Measurements from ENCODE around the gene RSAD2.
"Not testable (repeated sequence)": the region's sequence is repeated elsewhere in the genome, so short reads cannot be mapped to it uniquely, and the experiment has no call there.

Gene RSAD2

GRCh38 chr2:6864923-6865345, 12.6 kb upstream of the RSAD2 start:
- no peak for DNase-seq

- peak; percentile 87 for DNase-seq
Measured at GRCh38 chr2:6865346-6866274, 12.0 kb upstream of the RSAD2 start, which contains the start of gene CMPK2. CMPK2 (minus strand) TSS chr2:6865907; CDS start chr2:6865696, 211 bp downstream.

GRCh38 chr2:6866275-6866671, 11.3 kb upstream of the RSAD2 start:
- peak; percentile 67 for DNase-seq

GRCh38 chr2:6866982-6867381, 10.6 kb upstream of the RSAD2 start:
- no peak for DNase-seq

- no peak for DNase-seq
Measured at GRCh38 chr2:6872394-6872793, 5.2 kb upstream of the RSAD2 start.

- no peak for DNase-seq
Measured at GRCh38 chr2:6874032-6874431, 3.5 kb upstream of the RSAD2 start.

GRCh38 chr2:6876309-6876708, 1.3 kb upstream of the RSAD2 start:
- DNase-seq = no peak

- DNase-seq = no peak
Measured at GRCh38 chr2:6878549-6878948, 972 bp downstream of the RSAD2 start.

- DNase-seq = no peak
Measured at GRCh38 chr2:6879011-6879410, 1.4 kb downstream of the RSAD2 start.

GRCh38 chr2:6880200-6880733, 2.7 kb downstream of the RSAD2 start:
- no peak for DNase-seq

GRCh38 chr2:6881046-6881445, 3.5 kb downstream of the RSAD2 start:
- no peak for DNase-seq

GRCh38 chr2:6881516-6881915, 3.9 kb downstream of the RSAD2 start:
- DNase-seq = no peak

GRCh38 chr2:6883448-6884122, 6.0 kb downstream of the RSAD2 start:
- no peak for DNase-seq

GRCh38 chr2:6885551-6885950, 8.0 kb downstream of the RSAD2 start:
- DNase-seq = no peak

GRCh38 chr2:6885968-6886367, 8.4 kb downstream of the RSAD2 start:
- DNase-seq = no peak

GRCh38 chr2:6887751-6888192, 10.2 kb downstream of the RSAD2 start:
- no peak for DNase-seq

- no peak for DNase-seq
Measured at GRCh38 chr2:6888724-6889123, 11.1 kb downstream of the RSAD2 start.

- DNase-seq = no peak
Measured at GRCh38 chr2:6893876-6894482, 16.4 kb downstream of the RSAD2 start.

- DNase-seq = peak; percentile 52
Measured at GRCh38 chr2:6896930-6897759, 19.6 kb downstream of the RSAD2 start.

- not testable (repeated sequence) for DNase-seq
Measured at GRCh38 chr2:6902581-6902980, 25.0 kb downstream of the RSAD2 start.

GRCh38 chr2:6905668-6906067, 28.1 kb downstream of the RSAD2 start:
- no peak for DNase-seq

- no peak for DNase-seq
Measured at GRCh38 chr2:6906165-6906741, 28.7 kb downstream of the RSAD2 start.
